Activated naive CD4-positive, alpha-beta T cell treated with Interleukin-2 at 50 U/mL for 16 hours (primary cell): ENCODE data around the gene HACD2.

ENCODE experiments used
- DNase-seq: peaks from one replicate; pipeline ENCODE4 v3.0.0-alpha.2; 2020

Gene HACD2

DNA sequence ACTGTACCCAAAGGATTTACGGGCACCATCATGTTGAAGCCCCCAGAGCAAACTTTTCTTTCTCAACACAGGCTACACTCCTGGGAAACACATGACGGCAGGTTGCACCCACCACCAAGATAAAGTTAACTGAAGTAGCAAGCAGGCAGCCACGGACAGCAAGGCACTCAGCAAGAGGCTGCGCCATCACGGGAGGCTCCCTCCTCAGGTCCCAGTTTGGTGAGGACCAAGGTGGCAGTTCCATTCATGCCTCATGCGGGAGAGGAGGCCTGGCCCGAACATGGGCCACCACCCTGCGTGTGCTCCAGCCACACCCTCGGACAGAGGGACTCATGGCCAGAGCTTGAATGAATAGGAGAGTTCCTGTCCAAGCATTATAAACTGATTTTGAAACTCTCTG, 142.7 kb downstream of the HACD2 start:
- DNase-seq, result no peak
